Heart left ventricle (tissue), 16 donors: Measurements from ENCODE around the gene IL1RL2. TPM values are rescaled to one million over a fixed set of nuclear protein-coding genes. Genes with fewer than 3 reads are reported as not detected.

Experiments
- ATAC-seq, 4 donors: fragments of 200-7000 bp; cut with Tn5 transposase; one replicate each; pipeline ENCODE4 v1.9.1; 2020 to 2022; ENCODE audit warnings: moderate library complexity in 4 of 4, mild to moderate bottlenecking in 3 of 4, moderate number of reproducible peaks in 1 of 4
- DNase-seq, 5 donors: peaks; one replicate each; pipeline ENCODE4 v3.0.0-alpha.2; 2020
- H3K27ac ChIP-seq, 12 donors: fragments of 200-600 bp; sonication (generic) in 4 of 12; one replicate each; pipeline versions ENCODE4 v1.5.0 to v1.8.0; 2016 to 2022; ENCODE audit warnings: mild to moderate bottlenecking in 2 of 12
- H3K27me3 ChIP-seq, 9 donors: fragments of 200-600 bp; sonication (generic) in 2 of 9; one replicate each; pipeline versions ENCODE4 v1.5.1 to v1.8.0; 2016 to 2022; ENCODE audit warnings: mild to moderate bottlenecking in 3 of 9
- H3K36me3 ChIP-seq, 9 donors: fragments of 200-600 bp; sonication (generic) in 2 of 9; one replicate each; pipeline versions ENCODE4 v1.5.0 to v1.8.0; 2018 to 2022; ENCODE audit warnings: mild to moderate bottlenecking in 2 of 9
- H3K4me1 ChIP-seq, 12 donors: fragments of 200-600 bp; sonication (generic) in 4 of 12; one replicate each; pipeline versions ENCODE4 v1.5.0 to v1.8.0; 2016 to 2022; ENCODE audit warnings: mild to moderate bottlenecking in 3 of 12
- H3K4me3 ChIP-seq, 12 donors: fragments of 200-600 bp; sonication (generic) in 4 of 12; one replicate each; pipeline versions ENCODE4 v1.5.0 to v1.8.0; 2017 to 2022; ENCODE audit warnings: mild to moderate bottlenecking in 9 of 12, moderate library complexity in 4 of 12
- H3K9me3 ChIP-seq, 12 donors: fragments of 200-600 bp; sonication (generic) in 4 of 12; one replicate each; pipeline versions ENCODE4 v1.5.0 to v1.8.0; 2016 to 2022; ENCODE audit warnings: mild to moderate bottlenecking in 1 of 12
- CTCF ChIP-seq, 12 donors: fragments of 200-600 bp; sonication (generic) in 4 of 12; IDR thresholded peaks; one replicate each; pipeline versions ENCODE4 v1.5.0 to v1.8.0; 2018 to 2022; ENCODE audit warnings: antibody characterized with exemption in 12 of 12, mild to moderate bottlenecking in 5 of 12
- POLR2A ChIP-seq, 2 donors: fragments of 450-650 bp; IDR thresholded peaks; one replicate each; pipeline ENCODE4 v1.6.1; 2017; ENCODE audit warnings: antibody characterized with exemption in 2 of 2, mild to moderate bottlenecking in 2 of 2, moderate library complexity in 2 of 2
- WGBS, 4 donors: extraction: QIAGEN DNeasy Blood & Tissue Kit in 2 of 4; methylation state at CpG; one replicate each; pipeline versions ENCODE4 v1.1.5 to v1.1.7; 2013 to 2018; 5-methylcytosine and 5-hydroxymethylcytosine counted together
- intact Hi-C, 10 donors: fragments of 100-400 bp; cut with DNase I; formaldehyde crosslinking; loops; one replicate each; pipeline versions ENCODE4 v1.11.1 to v1.14.2; 2022
- polyA plus RNA-seq, 2 donors: library from polyadenylated mRNA; stranded (reverse); fragments of 200-250 nt; gene quantifications; one replicate each; pipeline ENCODE4 v1.2.3, GENCODE V29; 2013
- total RNA-seq, 9 donors: library from RNA; depleted of rRNA in 2 of 9; stranded (reverse); fragments of >200 nt in 2 of 9; fragmentation: NEBNext Ultra II Directional in 3 of 9; extraction: Animal tissue kit (Norgen Biotek cat#: 25700) in 3 of 9; gene quantifications; one replicate each; pipeline versions ENCODE4 v1.1.0 to v1.2.4, GENCODE V29; 2016 to 2023
- donor health status: ischemic (EF 13 %, LVEDD 7.1; RV severe dilation, severe dysfunction).
- donor health status: healthy with polysubstance abuse.
- donor health status: DM: no; HTN: yes; CAD: no.
- donor health status: DM: no; HTN: no; CAD: no.
- donor health status: ischemic (EF 25% LVEDD 6.9; RV normal size, moderate dysfunction).
- donor health status: ischemic (EF 25% LVEDD 5.7; RV mildly dilated, moderate dysfunction).
- donor health status: healthy.
- donor health status: DM: yes; HTN: yes; CAD: no.
- donor health status: ischemic (EF 35%, LVEDD 5.7; RV mildly dilated, moderate dysfunction).
- donor health status: nonischemic (EF 11% LVEDD 7.7; RV severe dilation, severe dysfunction).
- donor health status: DM: yes; HTN: yes; CAD: no.
- donor health status: PGD.
- donor health status: ischemic (EF 29% LVEDD 5.4; RV normal size, mild dysfunction).
- donor health status: nonischemic (EF 23%, LVEDD 6.1; RV moderate dilation, normal function).

The IL1RL2 gene
- total and polyA plus RNA-seq, 11 donors, result 0.22 to 0.75 (median 0.43) TPM; not detected in 5

- peaks cover 0 to 3% (median 0%) of the 10 kb centered on the region in 9 donors for H3K27me3 ChIP-seq
- peak in 3 of 5 donors; percentile 20 to 38 (median 27) for DNase-seq
- TF ChIP-seq CTCF (IDR thresholded peaks at IDR 0.05) (no peak), POLR2A (IDR thresholded peaks at IDR 0.05) (no peak)
- peaks cover 0 to 12% (median 4%) of the 10 kb centered on the region in 9 donors for H3K36me3 ChIP-seq
- WGBS, 4 donors, result 73 to 75% (median 74%) methylated on average over 7 of the region's 7 CpGs
- intact Hi-C loops, result loop anchor here in 1 of 10 donors (10.0 kb wide), 1 partner anchor 173 kb away; the partner anchor contains the start of gene IL18R1
- peak; percentile 56 to 75 (median 74) for ATAC-seq
- peak overlapping the region in 2 of 12 donors; percentile 5 to 12 for H3K27ac ChIP-seq
- H3K9me3 ChIP-seq, result no peaks in the 10 kb centered on the region
- peaks cover 0 to 31% (median 6%) of the 10 kb centered on the region in 12 donors for H3K4me1 ChIP-seq
- no peak overlapping the region for H3K4me3 ChIP-seq
Measured at GRCh38 chr2:102181919-102182635, 4.7 kb upstream of the IL1RL2 start.

DNA sequence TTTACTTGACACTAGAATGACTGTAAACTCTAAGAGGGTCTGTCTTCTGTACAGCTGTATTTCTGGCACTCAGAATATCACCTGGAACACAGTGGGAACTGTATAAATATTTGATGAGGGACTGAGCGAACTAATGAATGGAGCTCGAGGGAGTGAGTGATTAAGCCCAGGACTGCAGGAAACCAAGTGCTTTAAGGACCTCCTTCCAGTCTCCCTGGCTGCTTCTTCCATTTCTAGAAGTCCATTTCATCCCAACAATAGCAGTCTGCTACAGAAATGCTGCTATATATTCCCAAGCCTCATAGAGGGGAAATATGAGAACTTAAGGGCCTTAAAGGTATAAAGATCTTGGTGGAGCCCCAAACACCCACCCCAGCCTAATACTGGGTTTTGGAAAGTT lies 2.8 kb upstream of the IL1RL2 start:
- Histone ChIP-seq H3K27ac (no peak overlapping the region), H3K4me1 (peaks cover 0 to 27% (median 8%) of the 10 kb centered on the region in 12 donors), H3K9me3 (no peaks in the 10 kb centered on the region), H3K36me3 (no peaks in the 10 kb centered on the region), H3K27me3 (peaks cover 0 to 3% (median 0%) of the 10 kb centered on the region in 9 donors), H3K4me3 (no peak overlapping the region)
- TF ChIP-seq CTCF (IDR thresholded peaks at IDR 0.05), result no peak
- TF ChIP-seq POLR2A (IDR thresholded peaks at IDR 0.05), result no peak
- intact Hi-C loops, result loop anchor here in 2 of 10 donors (2.0 to 10.0 kb wide), 2 partner anchors 57 to 171 kb away; partner anchors contain the start of gene IL18R1 (in 1 of the 2)
- ATAC-seq (no peak), DNase-seq (no peak)
- WGBS, 4 donors, result 68 to 86% (median 80%) methylated on average over 2 of the region's 2 CpGs

DNA sequence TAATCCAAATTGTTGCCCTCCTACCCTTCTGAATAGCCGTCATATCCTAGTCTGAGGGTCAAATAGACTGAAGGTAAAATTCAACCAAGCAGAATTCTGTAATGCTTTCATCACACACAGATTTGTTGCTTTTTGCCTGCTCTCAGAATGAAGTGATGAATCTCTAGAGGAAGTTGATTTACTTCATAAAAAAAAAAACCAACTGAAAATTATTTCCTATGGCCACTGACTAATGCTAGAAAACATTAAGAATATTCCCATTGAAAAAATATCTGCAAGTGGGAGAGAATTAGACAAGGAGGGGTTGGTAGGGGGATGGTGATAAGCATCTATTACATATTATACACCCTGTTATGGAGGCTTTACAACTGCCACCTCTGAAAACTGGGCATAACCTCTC lies 2.3 kb upstream of the IL1RL2 start:
- Histone ChIP-seq H3K9me3 (no peaks in the 10 kb centered on the region), H3K27ac (no peak overlapping the region), H3K4me3 (no peak overlapping the region), H3K27me3 (peaks cover 0 to 3% (median 0%) of the 10 kb centered on the region in 9 donors), H3K4me1 (peaks cover 0 to 24% (median 5%) of the 10 kb centered on the region in 12 donors), H3K36me3 (no peaks in the 10 kb centered on the region)
- ATAC-seq, result no peak
- no peak for TF ChIP-seq CTCF (IDR thresholded peaks at IDR 0.05)
- TF ChIP-seq POLR2A (IDR thresholded peaks at IDR 0.05), result no peak
- intact Hi-C loops, result loop anchor here in 2 of 10 donors (2.0 to 10.0 kb wide), 2 partner anchors 56 to 170 kb away; partner anchors contain the start of gene IL18R1 (in 1 of the 2)
- DNase-seq, result no peak
- 96 to 100% (median 99%) methylated on average over 1 of the region's 1 CpG for WGBS, 4 donors

- no peak overlapping the region for H3K4me3 ChIP-seq
- peaks cover 0 to 3% (median 0%) of the 10 kb centered on the region in 9 donors for H3K27me3 ChIP-seq
- DNase-seq (no peak), ATAC-seq (peak in 1 of 4 donors; percentile 28)
- 18 to 35% (median 26%) methylated on average over 2 of the region's 2 CpGs for WGBS, 4 donors
- H3K4me1 ChIP-seq, result peaks cover 0 to 24% (median 5%) of the 10 kb centered on the region in 12 donors
- TF ChIP-seq POLR2A (IDR thresholded peaks at IDR 0.05) (no peak), CTCF (IDR thresholded peaks at IDR 0.05) (peak; percentile 17 to 60 (median 50))
- H3K9me3 ChIP-seq, result no peaks in the 10 kb centered on the region
- no peak overlapping the region for H3K27ac ChIP-seq
- intact Hi-C loops, result loop anchor here in 6 of 10 donors (2.0 to 10.0 kb wide), 4 partner anchors 52 to 169 kb away; partner anchors contain the start of gene IL18R1 (in 1 of the 6)
- no peaks in the 10 kb centered on the region for H3K36me3 ChIP-seq
Measured at GRCh38 chr2:102185347-102185746, 1.5 kb upstream of the IL1RL2 start.
